NCI-H2029 treated with DMSO at 0.1 percent for 48 hours (cell line): ENCODE data around the gene BRCC3.
A peak's percentile ranks its signal among the peaks of the same experiment; 100 is the strongest.

Experiments used
- DNase-seq: peaks from one replicate; lab custom pipeline; 2025; lab: John Stamatoyannopoulos, UW

Gene BRCC3

GRCh38 chrX:155056877-155057792, 14.2 kb upstream of the BRCC3 start:
- DNase-seq, result no peak

- no peak for DNase-seq
Observed at GRCh38 chrX:155061760-155062159, 9.5 kb upstream of the BRCC3 start.

GRCh38 chrX:155065035-155065734, 6.1 kb upstream of the BRCC3 start:
- no peak for DNase-seq

GRCh38 chrX:155068165-155068564, 3.1 kb upstream of the BRCC3 start:
- DNase-seq, result no peak

GRCh38 chrX:155069414-155069813, 1.9 kb upstream of the BRCC3 start:
- DNase-seq, result no peak

GRCh38 chrX:155070038-155070437, 1.3 kb upstream of the BRCC3 start:
- DNase-seq, result no peak

GRCh38 chrX:155070663-155070974, 689 bp upstream of the BRCC3 start:
- no peak for DNase-seq

- no peak for DNase-seq
Observed at GRCh38 chrX:155071694-155072280, 479 bp downstream of the BRCC3 start.

- no peak for DNase-seq
Observed at GRCh38 chrX:155086202-155086840, 15.0 kb downstream of the BRCC3 start.

GRCh38 chrX:155086961-155087735, 15.8 kb downstream of the BRCC3 start:
- no peak for DNase-seq

GRCh38 chrX:155094468-155095061, 23.3 kb downstream of the BRCC3 start:
- peak; percentile 23 for DNase-seq

- no peak for DNase-seq
Observed at GRCh38 chrX:155105919-155106318, 34.6 kb downstream of the BRCC3 start.

- no peak for DNase-seq
Observed at GRCh38 chrX:155108427-155108826, 37.1 kb downstream of the BRCC3 start.

GRCh38 chrX:155112171-155112570, 40.9 kb downstream of the BRCC3 start:
- DNase-seq, result no peak

- no peak for DNase-seq
Observed at GRCh38 chrX:155113097-155113496, 41.8 kb downstream of the BRCC3 start.

- no peak for DNase-seq
Observed at GRCh38 chrX:155115174-155115819, 44.0 kb downstream of the BRCC3 start.

GRCh38 chrX:155127465-155127864, 56.2 kb downstream of the BRCC3 start:
- DNase-seq, result no peak

GRCh38 chrX:155127940-155128339, 56.6 kb downstream of the BRCC3 start:
- DNase-seq, result no peak

GRCh38 chrX:155132110-155132509, 60.8 kb downstream of the BRCC3 start:
- DNase-seq, result no peak

- peak; percentile 2 for DNase-seq
Observed at GRCh38 chrX:155134255-155134654, 62.9 kb downstream of the BRCC3 start.
